ENCODE results near the gene FURIN.
"Not testable (repeated sequence)": the region's sequence is repeated elsewhere in the genome, so short reads cannot be mapped to it uniquely, and the experiment has no call there.

GRCh38 chr15:90926766-90927165 is 58.4 kb downstream of the FURIN start:
- not testable (repeated sequence) for TF ChIP-seq CTCF, EZH2 (IDR thresholded peaks at IDR 0.05)
